Liver (tissue), 9 donors: ENCODE measurements around the gene BRICD5. TPM values are rescaled to one million over a fixed set of nuclear protein-coding genes. Genes with fewer than 3 reads are reported as not detected.

Source experiments
- DNase-seq: peaks from one replicate; pipeline ENCODE4 v3.0.0-alpha.2; 2017; ENCODE audit warnings: low spot score
- H3K27ac ChIP-seq, 2 donors: one replicate each; pipeline ENCODE4 v1.7.0; 2013; ENCODE audit warnings: inconsistent platforms in 2 of 2, low read length in 2 of 2, control low read depth in 1 of 2, low read depth in 1 of 2, mild to moderate bottlenecking in 1 of 2
- H3K27me3 ChIP-seq, 4 donors: one replicate each; pipeline versions ENCODE4 v1.6.1 to v1.7.0; 2013; ENCODE audit warnings: low read length in 3 of 4, inconsistent platforms in 1 of 4, mild to moderate bottlenecking in 1 of 4, moderate library complexity in 1 of 4; ENCODE audit not compliant: control insufficient read depth in 4 of 4, insufficient read depth in 4 of 4
- H3K36me3 ChIP-seq, 4 donors: one replicate each; pipeline versions ENCODE4 v1.6.1 to v1.7.0; 2013; ENCODE audit warnings: low read length in 3 of 4, mild to moderate bottlenecking in 3 of 4, low read depth in 1 of 4, moderate library complexity in 1 of 4; ENCODE audit not compliant: control insufficient read depth in 4 of 4, insufficient read depth in 3 of 4
- H3K4me1 ChIP-seq, 4 donors: one replicate each; pipeline versions ENCODE4 v1.6.1 to v1.7.0; 2013; ENCODE audit warnings: low read length in 3 of 4, mild to moderate bottlenecking in 3 of 4, moderate library complexity in 1 of 4; ENCODE audit not compliant: control insufficient read depth in 4 of 4, insufficient read depth in 4 of 4
- H3K4me3 ChIP-seq, 3 donors: one replicate each; pipeline versions ENCODE4 v1.6.1 to v1.7.0; 2013; ENCODE audit warnings: low read length in 3 of 3, control low read depth in 1 of 3, low read depth in 1 of 3, mild to moderate bottlenecking in 1 of 3
- H3K9ac ChIP-seq, 2 donors: one replicate each; pipeline ENCODE4 v1.7.0; 2013; ENCODE audit warnings: low read length in 2 of 2, mild to moderate bottlenecking in 2 of 2, moderate library complexity in 2 of 2, control low read depth in 1 of 2, low read depth in 1 of 2
- H3K9me3 ChIP-seq, 4 donors: one replicate each; pipeline versions ENCODE4 v1.6.1 to v1.7.0; 2013; ENCODE audit warnings: low read length in 3 of 4; ENCODE audit not compliant: control insufficient read depth in 4 of 4
- EGR1 ChIP-seq, 2 donors: IDR thresholded peaks; 2 replicates each; pipeline ENCODE4 v1.6.1; 2016 to 2018; ENCODE audit warnings: antibody characterized with exemption in 2 of 2, low read depth in 2 of 2
- FOXA1 ChIP-seq: IDR thresholded peaks from 2 replicates; pipeline ENCODE4 v1.6.1; 2016; ENCODE audit warnings: antibody characterized with exemption
- FOXA2 ChIP-seq: IDR thresholded peaks from 2 replicates; pipeline ENCODE4 v1.6.1; 2016; ENCODE audit warnings: antibody characterized with exemption
- GABPA ChIP-seq, 2 donors: IDR thresholded peaks in 1 of 2; conservative IDR thresholded peaks in 1 of 2; 2 replicates each; pipeline ENCODE4 v1.6.1; 2016; ENCODE audit warnings: antibody characterized with exemption in 2 of 2, mild to moderate bottlenecking in 1 of 2, moderate library complexity in 1 of 2
- HNF4A ChIP-seq, 2 donors: conservative IDR thresholded peaks; 2 replicates each; pipeline ENCODE4 v1.6.1; 2016; ENCODE audit warnings: antibody characterized with exemption in 2 of 2, mild to moderate bottlenecking in 2 of 2
- HNF4G ChIP-seq: IDR thresholded peaks from 2 replicates; pipeline ENCODE4 v1.6.1; 2016; ENCODE audit warnings: antibody characterized with exemption
- NR2F2 ChIP-seq: IDR thresholded peaks from 2 replicates; pipeline ENCODE4 v1.6.1; 2016; ENCODE audit warnings: antibody characterized with exemption
- RAD21 ChIP-seq, 2 donors: IDR thresholded peaks; 2 replicates each; pipeline ENCODE4 v1.6.1; 2016; ENCODE audit warnings: antibody characterized with exemption in 2 of 2, mild to moderate bottlenecking in 2 of 2
- RXRA ChIP-seq, 2 donors: IDR thresholded peaks; 2 replicates each; pipeline ENCODE4 v1.6.1; 2017 to 2018; ENCODE audit warnings: antibody characterized with exemption in 2 of 2, mild to moderate bottlenecking in 1 of 2
- SP1 ChIP-seq: IDR thresholded peaks from 2 replicates; pipeline ENCODE4 v1.6.1; 2018; ENCODE audit warnings: antibody characterized with exemption, mild to moderate bottlenecking
- TAF1 ChIP-seq: conservative IDR thresholded peaks from 2 replicates; pipeline ENCODE4 v1.6.1; 2016; ENCODE audit warnings: antibody characterized with exemption, mild to moderate bottlenecking
- WGBS: extraction: QIAGEN DNeasy Blood & Tissue Kit; methylation state at CpG from one replicate; pipeline ENCODE4 v1.1.7; 2013; 5-methylcytosine and 5-hydroxymethylcytosine counted together
- polyA plus RNA-seq, 2 donors: library from polyadenylated mRNA; stranded (reverse) in 1 of 2; unstranded in 1 of 2; fragments of 200-250 nt in 1 of 2; fragments of >200 nt in 1 of 2; fragmentation: Nextera tagmentation in 1 of 2; extraction: Ambion mirVana in 1 of 2; gene quantifications; one replicate each; pipeline versions ENCODE4 v1.2.1 to v1.2.3, GENCODE V29; 2013 to 2015
- total RNA-seq, 2 donors: library from RNA; depleted of rRNA; stranded (reverse); fragments of >200 nt; gene quantifications; one replicate each; pipeline ENCODE4 v1.2.3, GENCODE V29; 2014
- TF ChIP-seq, protein P1 (sequence below): IDR thresholded peaks from 2 replicates; pipeline ENCODE4 v1.6.1; 2016; ENCODE audit warnings: antibody characterized with exemption
- TF ChIP-seq, protein P2 (sequence below): IDR thresholded peaks from 2 replicates; pipeline ENCODE4 v1.6.1; 2016; ENCODE audit warnings: antibody characterized with exemption, mild to moderate bottlenecking
- TF ChIP-seq, protein P3 (sequence below): fragments of 150-350 bp; IDR thresholded peaks from 2 replicates; pipeline ENCODE4 v1.5.1; 2017; ENCODE audit warnings: improper control_type of control experiment, low read depth, low read length; ENCODE audit not compliant: missing input control
- TF ChIP-seq, protein P4 (sequence below): IDR thresholded peaks from 2 replicates; pipeline ENCODE4 v1.6.1; 2016; ENCODE audit warnings: antibody characterized with exemption
- TF ChIP-seq, protein P5 (sequence below): IDR thresholded peaks from 2 replicates; pipeline ENCODE4 v1.6.1; 2016; ENCODE audit warnings: antibody characterized with exemption
- donor health status: healthy.
- donor health status: healthy.
- donor health status: healthy.
- donor health status: healthy.
- donor health status: healthy.

Gene BRICD5
- total and polyA plus RNA-seq, 4 donors = 0.26 to 1.9 (median 1.4) TPM

DNA sequence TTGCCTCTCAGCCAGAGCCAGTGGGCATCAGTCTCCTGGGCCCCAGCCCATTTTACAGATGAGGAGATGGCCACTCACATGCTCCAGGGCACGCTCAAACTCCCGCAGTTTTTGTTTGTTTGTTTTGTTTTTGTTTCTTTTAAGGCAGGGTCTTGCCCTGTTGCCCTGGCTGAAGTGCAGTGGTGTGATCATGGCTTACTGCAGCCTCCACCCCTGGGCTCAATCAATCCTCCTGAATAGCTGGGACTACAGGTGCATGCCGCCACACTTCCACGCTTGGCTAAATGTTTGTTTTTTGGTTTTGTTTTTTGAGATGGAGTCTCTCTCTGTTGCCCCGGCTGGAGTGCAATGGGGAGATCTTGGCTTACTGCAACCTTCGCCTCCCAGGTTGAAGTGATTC lies 16.3 kb upstream of the BRICD5 start:
- Histone ChIP-seq H3K9ac (no peak overlapping the region), H3K4me3 (no peak overlapping the region), H3K27me3 (no peaks in the 10 kb centered on the region), H3K27ac (no peak overlapping the region), H3K4me1 (peaks cover 10 to 33% (median 27%) of the 10 kb centered on the region in 4 donors), H3K9me3 (no peaks in the 10 kb centered on the region), H3K36me3 (peaks cover 0 to 31% (median 14%) of the 10 kb centered on the region in 4 donors)
- no peak for TF ChIP-seq RAD21 (IDR thresholded peaks at IDR 0.05)
- 71% methylated on average over 6 of the region's 6 CpGs for WGBS
- DNase-seq = no peak

DNA sequence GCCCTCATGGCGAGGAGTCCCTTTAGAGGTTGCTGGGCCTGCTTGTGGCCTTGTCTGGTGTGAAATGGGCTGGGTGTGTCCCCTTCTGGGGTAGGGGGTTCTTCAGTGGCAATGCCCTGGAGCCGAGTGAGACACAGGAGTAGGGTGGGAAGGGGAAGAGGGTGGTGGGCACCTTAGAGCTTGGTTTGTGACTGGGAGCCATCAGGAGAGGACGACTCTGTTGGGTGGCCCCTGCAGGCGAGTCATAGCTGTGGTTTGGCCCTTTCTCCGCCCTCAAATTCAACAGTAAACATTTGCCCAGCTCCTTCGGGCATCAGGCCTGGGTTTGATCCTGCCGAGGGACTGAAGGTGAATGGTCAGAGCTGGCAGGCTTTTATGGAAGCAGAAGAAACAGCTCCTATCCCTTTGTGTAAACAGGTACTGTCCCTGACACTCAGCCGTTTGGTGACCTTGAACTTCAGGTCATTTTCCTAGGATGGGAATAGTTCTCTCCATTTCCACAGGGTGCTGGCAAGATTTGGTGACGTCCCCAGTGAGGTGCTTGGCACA lies 15.7 kb upstream of the BRICD5 start:
- no peak overlapping the region for H3K4me3 ChIP-seq
- DNase-seq = no peak
- TF ChIP-seq FOXA1 = peak; percentile 91
- peak; percentile 85 for TF ChIP-seq SP1
- peak; percentile 92 for TF ChIP-seq FOXA2
- TF ChIP-seq HNF4A (conservative IDR thresholded peaks at IDR 0.05) = peak; percentile 69 to 75
- TF ChIP-seq EGR1 (IDR thresholded peaks at IDR 0.05; ENCODE audit: low read depth in 2 of 2) = no peak
- TF ChIP-seq RXRA (IDR thresholded peaks at IDR 0.05) = peak; percentile 92 to 94
- H3K36me3 ChIP-seq = peaks cover 0 to 25% (median 11%) of the 10 kb centered on the region in 4 donors
- H3K9me3 ChIP-seq = no peaks in the 10 kb centered on the region
- WGBS = 33% methylated on average over 9 of the region's 9 CpGs
- peaks cover 10 to 33% (median 27%) of the 10 kb centered on the region in 4 donors for H3K4me1 ChIP-seq
- H3K9ac ChIP-seq = no peak overlapping the region
- peak overlapping the region in 1 of 2 donors; percentile 13 for H3K27ac ChIP-seq
- H3K27me3 ChIP-seq = no peaks in the 10 kb centered on the region

DNA sequence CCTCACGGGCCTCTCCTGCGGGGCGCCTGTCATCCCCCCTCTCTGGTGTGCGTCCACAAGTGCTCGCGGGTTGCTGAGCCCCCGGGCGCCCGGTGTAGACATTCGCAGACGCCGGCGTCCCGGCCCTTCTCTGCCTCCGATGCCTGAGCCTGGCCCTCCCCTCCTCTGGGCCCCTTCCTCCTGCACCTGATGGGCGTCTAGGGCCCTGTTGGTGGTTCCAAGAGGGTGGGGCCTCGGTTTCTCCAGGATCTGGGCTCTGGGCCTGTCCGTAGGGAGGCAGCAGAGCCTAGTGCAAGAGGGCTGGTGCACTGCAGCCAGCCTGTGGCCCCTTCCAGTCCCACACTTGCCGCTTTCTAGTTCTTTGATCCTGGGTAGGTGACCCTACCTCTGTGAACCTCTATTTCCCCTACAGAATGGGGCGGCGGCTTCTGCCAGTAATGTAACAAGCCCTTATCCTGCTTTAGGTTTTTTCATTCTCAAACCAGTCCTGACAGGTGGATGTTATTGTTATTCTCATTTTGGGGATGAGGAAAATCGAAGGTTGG lies 13.4 kb upstream of the BRICD5 start:
- H3K4me1 ChIP-seq = peaks cover 10 to 33% (median 27%) of the 10 kb centered on the region in 4 donors
- H3K27ac ChIP-seq = peak overlapping the region; percentile 65 to 75
- WGBS = 5% methylated on average over 22 of the region's 22 CpGs
- no peaks in the 10 kb centered on the region for H3K9me3 ChIP-seq
- peak; percentile 50 for DNase-seq
- peak overlapping the region; percentile 26 to 92 for H3K9ac ChIP-seq
- TF ChIP-seq RAD21 (IDR thresholded peaks at IDR 0.05) (peak; percentile 64 to 72), TAF1 (no peak), FOXA2 (no peak), HNF4A (conservative IDR thresholded peaks at IDR 0.05) (no peak), RXRA (IDR thresholded peaks at IDR 0.05) (no peak), GABPA (IDR thresholded peaks at IDR 0.05 in 1 of 2, conservative IDR thresholded peaks at IDR 0.05 in 1 of 2) (no peak), NR2F2 (no peak), SP1 (no peak), HNF4G (no peak), EGR1 (IDR thresholded peaks at IDR 0.05; ENCODE audit: low read depth in 2 of 2) (no peak)
- TF ChIP-seq, protein P1, sequence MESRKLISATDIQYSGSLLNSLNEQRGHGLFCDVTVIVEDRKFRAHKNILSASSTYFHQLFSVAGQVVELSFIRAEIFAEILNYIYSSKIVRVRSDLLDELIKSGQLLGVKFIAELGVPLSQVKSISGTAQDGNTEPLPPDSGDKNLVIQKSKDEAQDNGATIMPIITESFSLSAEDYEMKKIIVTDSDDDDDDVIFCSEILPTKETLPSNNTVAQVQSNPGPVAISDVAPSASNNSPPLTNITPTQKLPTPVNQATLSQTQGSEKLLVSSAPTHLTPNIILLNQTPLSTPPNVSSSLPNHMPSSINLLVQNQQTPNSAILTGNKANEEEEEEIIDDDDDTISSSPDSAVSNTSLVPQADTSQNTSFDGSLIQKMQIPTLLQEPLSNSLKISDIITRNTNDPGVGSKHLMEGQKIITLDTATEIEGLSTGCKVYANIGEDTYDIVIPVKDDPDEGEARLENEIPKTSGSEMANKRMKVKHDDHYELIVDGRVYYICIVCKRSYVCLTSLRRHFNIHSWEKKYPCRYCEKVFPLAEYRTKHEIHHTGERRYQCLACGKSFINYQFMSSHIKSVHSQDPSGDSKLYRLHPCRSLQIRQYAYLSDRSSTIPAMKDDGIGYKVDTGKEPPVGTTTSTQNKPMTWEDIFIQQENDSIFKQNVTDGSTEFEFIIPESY = no peak
- TF ChIP-seq, protein P2, sequence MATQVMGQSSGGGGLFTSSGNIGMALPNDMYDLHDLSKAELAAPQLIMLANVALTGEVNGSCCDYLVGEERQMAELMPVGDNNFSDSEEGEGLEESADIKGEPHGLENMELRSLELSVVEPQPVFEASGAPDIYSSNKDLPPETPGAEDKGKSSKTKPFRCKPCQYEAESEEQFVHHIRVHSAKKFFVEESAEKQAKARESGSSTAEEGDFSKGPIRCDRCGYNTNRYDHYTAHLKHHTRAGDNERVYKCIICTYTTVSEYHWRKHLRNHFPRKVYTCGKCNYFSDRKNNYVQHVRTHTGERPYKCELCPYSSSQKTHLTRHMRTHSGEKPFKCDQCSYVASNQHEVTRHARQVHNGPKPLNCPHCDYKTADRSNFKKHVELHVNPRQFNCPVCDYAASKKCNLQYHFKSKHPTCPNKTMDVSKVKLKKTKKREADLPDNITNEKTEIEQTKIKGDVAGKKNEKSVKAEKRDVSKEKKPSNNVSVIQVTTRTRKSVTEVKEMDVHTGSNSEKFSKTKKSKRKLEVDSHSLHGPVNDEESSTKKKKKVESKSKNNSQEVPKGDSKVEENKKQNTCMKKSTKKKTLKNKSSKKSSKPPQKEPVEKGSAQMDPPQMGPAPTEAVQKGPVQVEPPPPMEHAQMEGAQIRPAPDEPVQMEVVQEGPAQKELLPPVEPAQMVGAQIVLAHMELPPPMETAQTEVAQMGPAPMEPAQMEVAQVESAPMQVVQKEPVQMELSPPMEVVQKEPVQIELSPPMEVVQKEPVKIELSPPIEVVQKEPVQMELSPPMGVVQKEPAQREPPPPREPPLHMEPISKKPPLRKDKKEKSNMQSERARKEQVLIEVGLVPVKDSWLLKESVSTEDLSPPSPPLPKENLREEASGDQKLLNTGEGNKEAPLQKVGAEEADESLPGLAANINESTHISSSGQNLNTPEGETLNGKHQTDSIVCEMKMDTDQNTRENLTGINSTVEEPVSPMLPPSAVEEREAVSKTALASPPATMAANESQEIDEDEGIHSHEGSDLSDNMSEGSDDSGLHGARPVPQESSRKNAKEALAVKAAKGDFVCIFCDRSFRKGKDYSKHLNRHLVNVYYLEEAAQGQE = no peak
- TF ChIP-seq, protein P3, sequence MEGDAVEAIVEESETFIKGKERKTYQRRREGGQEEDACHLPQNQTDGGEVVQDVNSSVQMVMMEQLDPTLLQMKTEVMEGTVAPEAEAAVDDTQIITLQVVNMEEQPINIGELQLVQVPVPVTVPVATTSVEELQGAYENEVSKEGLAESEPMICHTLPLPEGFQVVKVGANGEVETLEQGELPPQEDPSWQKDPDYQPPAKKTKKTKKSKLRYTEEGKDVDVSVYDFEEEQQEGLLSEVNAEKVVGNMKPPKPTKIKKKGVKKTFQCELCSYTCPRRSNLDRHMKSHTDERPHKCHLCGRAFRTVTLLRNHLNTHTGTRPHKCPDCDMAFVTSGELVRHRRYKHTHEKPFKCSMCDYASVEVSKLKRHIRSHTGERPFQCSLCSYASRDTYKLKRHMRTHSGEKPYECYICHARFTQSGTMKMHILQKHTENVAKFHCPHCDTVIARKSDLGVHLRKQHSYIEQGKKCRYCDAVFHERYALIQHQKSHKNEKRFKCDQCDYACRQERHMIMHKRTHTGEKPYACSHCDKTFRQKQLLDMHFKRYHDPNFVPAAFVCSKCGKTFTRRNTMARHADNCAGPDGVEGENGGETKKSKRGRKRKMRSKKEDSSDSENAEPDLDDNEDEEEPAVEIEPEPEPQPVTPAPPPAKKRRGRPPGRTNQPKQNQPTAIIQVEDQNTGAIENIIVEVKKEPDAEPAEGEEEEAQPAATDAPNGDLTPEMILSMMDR = peak; percentile 16
- TF ChIP-seq, protein P4, sequence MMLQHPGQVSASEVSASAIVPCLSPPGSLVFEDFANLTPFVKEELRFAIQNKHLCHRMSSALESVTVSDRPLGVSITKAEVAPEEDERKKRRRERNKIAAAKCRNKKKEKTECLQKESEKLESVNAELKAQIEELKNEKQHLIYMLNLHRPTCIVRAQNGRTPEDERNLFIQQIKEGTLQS = no peak
- TF ChIP-seq, protein P5, sequence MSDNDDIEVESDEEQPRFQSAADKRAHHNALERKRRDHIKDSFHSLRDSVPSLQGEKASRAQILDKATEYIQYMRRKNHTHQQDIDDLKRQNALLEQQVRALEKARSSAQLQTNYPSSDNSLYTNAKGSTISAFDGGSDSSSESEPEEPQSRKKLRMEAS = no peak
- H3K27me3 ChIP-seq = no peaks in the 10 kb centered on the region
- H3K4me3 ChIP-seq = peak overlapping the region; percentile 67 to 81 (median 72)
- H3K36me3 ChIP-seq = peaks cover 0 to 6% (median 1%) of the 10 kb centered on the region in 4 donors
